Skeletal muscle satellite cell (primary cell): ENCODE measurements around the gene COL9A1. TPM values are rescaled to one million over a fixed set of nuclear protein-coding genes. Genes with fewer than 3 reads are reported as not detected.
"Not testable (repeated sequence)": the region's sequence is repeated elsewhere in the genome, so short reads cannot be mapped to it uniquely, and the experiment has no call there.

ENCODE experiments used
- H3K27me3 ChIP-seq: 2 replicates; pipeline ENCODE4 v1.7.0; 2013; ENCODE audit warnings: low read length; ENCODE audit not compliant: control insufficient read depth, insufficient read depth
- H3K36me3 ChIP-seq: 2 replicates; pipeline ENCODE4 v1.7.0; 2013; ENCODE audit warnings: mild to moderate bottlenecking, control low read depth, low read length; ENCODE audit not compliant: insufficient read depth
- H3K4me1 ChIP-seq: 2 replicates; pipeline ENCODE4 v1.7.0; 2013; ENCODE audit warnings: low read length; ENCODE audit not compliant: control insufficient read depth, insufficient read depth
- H3K4me2 ChIP-seq: 2 replicates; pipeline ENCODE4 v1.7.0; 2013; ENCODE audit warnings: mild to moderate bottlenecking, low read length
- H3K4me3 ChIP-seq: 2 replicates; pipeline ENCODE4 v1.7.0; 2013; ENCODE audit warnings: low read length
- H3K9ac ChIP-seq: 2 replicates; pipeline ENCODE4 v1.7.0; 2013; ENCODE audit warnings: mild to moderate bottlenecking, low read depth, low read length, moderate library complexity
- H3K9me3 ChIP-seq: replicated peaks from 2 replicates; pipeline ENCODE4 v1.7.0; 2013; ENCODE audit warnings: mild to moderate bottlenecking, control low read depth, low read length
- total RNA-seq: library from RNA; depleted of rRNA; stranded (reverse); fragments of >200 nt; gene quantifications from 2 replicates; pipeline ENCODE4 v1.2.3, GENCODE V29; 2012; rRNA removed

Gene COL9A1
- not detected in 2 replicates for total RNA-seq

DNA sequence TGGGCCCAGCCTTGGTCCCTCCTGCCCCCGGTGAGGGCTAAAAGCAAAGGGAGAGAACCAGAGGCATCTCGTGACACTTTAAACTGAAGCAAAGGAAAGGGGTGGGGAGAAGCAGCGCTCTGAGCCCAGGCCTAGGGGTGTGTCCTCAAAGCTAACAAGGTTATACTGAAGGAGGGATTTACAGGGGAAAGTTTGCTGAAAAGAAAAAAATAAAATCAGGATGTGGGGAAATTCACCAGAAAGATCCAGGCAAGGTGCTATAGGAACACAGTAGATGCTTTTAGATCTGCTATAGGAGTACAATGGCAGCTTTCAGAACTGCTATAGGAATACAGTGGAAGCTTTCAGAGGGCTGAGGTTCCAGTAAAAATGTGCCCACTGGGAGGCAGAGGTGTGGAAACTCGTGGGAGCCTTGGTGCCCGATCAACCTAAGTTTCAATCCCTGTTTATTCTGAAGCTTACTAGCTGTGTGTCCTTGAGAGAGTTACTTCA is at the start of gene COL9A1:
Gene COL9A1, minus strand, starts transcription at position 51 of the 492 bp plus-strand sequence. CDS start 160 bp downstream, outside the sequence.
- H3K9ac ChIP-seq: no peak within 1 kb of the TSS
- peaks cover 57% of the 10 kb centered on the region for H3K27me3 ChIP-seq

GRCh38 chr6:70351461-70351860 is 48.6 kb upstream of the COL9A1 start:
- H3K4me3 ChIP-seq: no peak overlapping the region

More for the DNA sequence above, at the start of gene COL9A1:
- H3K4me3 ChIP-seq: no peak within 1 kb of the TSS
- H3K9me3 ChIP-seq: no peaks in the 10 kb centered on the region
- H3K36me3 ChIP-seq: no peaks in the 10 kb centered on the region
- no peaks in the 10 kb centered on the region for H3K4me1 ChIP-seq
- no peak within 1 kb of the TSS for H3K4me2 ChIP-seq

DNA sequence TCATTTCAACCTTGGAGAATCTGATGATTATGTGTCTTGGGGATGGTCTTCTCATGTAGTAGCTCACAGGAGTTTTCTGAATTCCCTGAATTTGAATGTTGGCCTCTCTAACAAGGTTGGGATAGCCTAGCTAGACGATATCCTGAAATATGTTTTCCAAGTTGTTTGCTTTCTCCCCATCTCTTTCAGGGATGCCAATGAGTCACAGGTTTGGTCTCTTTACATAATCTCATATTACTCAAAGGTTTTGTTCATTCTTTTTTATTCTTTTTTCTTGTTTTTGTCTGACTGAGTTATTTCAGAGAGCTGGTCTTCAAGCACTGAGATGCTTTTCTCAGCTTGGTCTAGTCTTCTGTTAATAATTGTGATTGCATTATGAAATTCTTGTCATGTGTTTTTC is 42.7 kb upstream of the COL9A1 start:
- no peak overlapping the region for H3K4me2 ChIP-seq
- no peaks in the 10 kb centered on the region for H3K9me3 ChIP-seq
- H3K4me1 ChIP-seq: no peaks in the 10 kb centered on the region
- H3K4me3 ChIP-seq: no peak overlapping the region
- H3K27me3 ChIP-seq: peaks cover 25% of the 10 kb centered on the region
- no peaks in the 10 kb centered on the region for H3K36me3 ChIP-seq
- H3K9ac ChIP-seq: no peak overlapping the region

More at GRCh38 chr6:70351461-70351860, 48.6 kb upstream of the COL9A1 start:
- Histone ChIP-seq H3K27me3 (peaks cover 39% of the 10 kb centered on the region), H3K9ac (no peak overlapping the region), H3K4me1 (no peaks in the 10 kb centered on the region), H3K9me3 (no peaks in the 10 kb centered on the region), H3K36me3 (no peaks in the 10 kb centered on the region), H3K4me2 (no peak overlapping the region)

GRCh38 chr6:70343313-70343712 is 40.4 kb upstream of the COL9A1 start:
- Histone ChIP-seq H3K4me2 (no peak overlapping the region), H3K36me3 (no peaks in the 10 kb centered on the region), H3K4me1 (no peaks in the 10 kb centered on the region), H3K27me3 (peaks cover 25% of the 10 kb centered on the region), H3K9me3 (no peaks in the 10 kb centered on the region), H3K9ac (no peak overlapping the region), H3K4me3 (no peak overlapping the region)

DNA sequence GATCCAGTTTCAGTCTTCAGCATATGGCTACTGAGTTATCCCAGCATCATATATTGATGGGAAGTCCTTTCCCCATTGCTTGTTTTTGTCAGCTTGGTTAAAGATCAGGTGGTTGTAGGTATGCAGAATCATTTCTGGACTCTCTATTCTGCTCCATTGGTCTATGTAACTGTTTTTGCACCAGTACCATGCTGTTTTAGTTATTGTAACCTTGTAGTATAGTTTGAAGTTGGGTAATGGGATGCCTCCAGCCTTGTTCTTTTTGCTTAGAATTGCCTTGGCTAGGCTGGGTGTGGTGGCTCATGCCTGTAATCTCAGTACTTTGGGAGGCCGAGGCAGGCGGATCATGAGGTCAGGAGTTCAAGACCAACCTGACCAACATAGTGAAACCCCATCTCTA is 36.9 kb upstream of the COL9A1 start:
- not testable (repeated sequence) for H3K36me3 ChIP-seq, H3K27me3 ChIP-seq, H3K4me3 ChIP-seq, H3K9me3 ChIP-seq, H3K9ac ChIP-seq, H3K4me1 ChIP-seq, H3K4me2 ChIP-seq

DNA sequence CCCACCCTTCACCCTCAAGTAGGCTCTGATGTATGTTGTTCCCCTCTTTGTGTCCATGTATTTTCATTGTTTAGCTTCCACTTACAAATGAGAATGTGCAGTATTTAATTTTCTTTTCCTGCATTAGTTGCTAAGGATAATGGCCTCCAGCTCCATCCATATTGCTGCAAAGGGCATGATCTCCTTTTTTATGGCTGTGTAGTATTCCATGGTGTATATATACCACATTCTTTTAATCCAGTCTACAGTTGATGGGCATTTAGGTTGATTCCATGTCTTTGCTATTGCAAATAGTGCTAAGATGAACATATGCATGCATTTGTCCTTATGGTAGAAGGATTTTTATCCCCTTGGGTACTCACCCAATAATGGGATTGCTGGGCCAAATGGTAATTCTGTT is 35.9 kb upstream of the COL9A1 start:
- Histone ChIP-seq H3K9ac (no peak overlapping the region), H3K36me3 (no peaks in the 10 kb centered on the region), H3K27me3 (peaks cover 5% of the 10 kb centered on the region), H3K9me3 (no peaks in the 10 kb centered on the region), H3K4me1 (no peaks in the 10 kb centered on the region), H3K4me2 (no peak overlapping the region), H3K4me3 (no peak overlapping the region)

DNA sequence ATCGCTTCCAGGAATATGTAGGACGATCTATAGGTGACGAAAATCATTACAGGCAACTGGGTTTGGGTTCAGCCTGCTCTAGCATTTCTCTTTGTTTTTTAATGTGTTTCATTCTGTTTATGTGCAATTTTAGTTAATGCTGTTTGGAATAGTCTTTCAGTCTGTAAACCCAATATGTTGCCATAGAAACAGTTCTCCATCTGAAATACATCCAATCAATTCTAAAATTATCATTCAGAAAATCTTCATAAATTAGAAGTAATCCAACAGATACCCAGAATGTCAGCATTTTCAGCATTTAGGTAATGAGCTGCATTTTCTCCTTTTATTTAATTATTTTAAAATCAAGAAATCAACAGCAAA is 34.8 kb upstream of the COL9A1 start:
- no peak overlapping the region for H3K4me2 ChIP-seq
- H3K27me3 ChIP-seq: peaks cover 2% of the 10 kb centered on the region
- H3K36me3 ChIP-seq: no peaks in the 10 kb centered on the region
- H3K4me1 ChIP-seq: no peaks in the 10 kb centered on the region
- H3K9ac ChIP-seq: no peak overlapping the region
- H3K4me3 ChIP-seq: no peak overlapping the region
- no peaks in the 10 kb centered on the region for H3K9me3 ChIP-seq

DNA sequence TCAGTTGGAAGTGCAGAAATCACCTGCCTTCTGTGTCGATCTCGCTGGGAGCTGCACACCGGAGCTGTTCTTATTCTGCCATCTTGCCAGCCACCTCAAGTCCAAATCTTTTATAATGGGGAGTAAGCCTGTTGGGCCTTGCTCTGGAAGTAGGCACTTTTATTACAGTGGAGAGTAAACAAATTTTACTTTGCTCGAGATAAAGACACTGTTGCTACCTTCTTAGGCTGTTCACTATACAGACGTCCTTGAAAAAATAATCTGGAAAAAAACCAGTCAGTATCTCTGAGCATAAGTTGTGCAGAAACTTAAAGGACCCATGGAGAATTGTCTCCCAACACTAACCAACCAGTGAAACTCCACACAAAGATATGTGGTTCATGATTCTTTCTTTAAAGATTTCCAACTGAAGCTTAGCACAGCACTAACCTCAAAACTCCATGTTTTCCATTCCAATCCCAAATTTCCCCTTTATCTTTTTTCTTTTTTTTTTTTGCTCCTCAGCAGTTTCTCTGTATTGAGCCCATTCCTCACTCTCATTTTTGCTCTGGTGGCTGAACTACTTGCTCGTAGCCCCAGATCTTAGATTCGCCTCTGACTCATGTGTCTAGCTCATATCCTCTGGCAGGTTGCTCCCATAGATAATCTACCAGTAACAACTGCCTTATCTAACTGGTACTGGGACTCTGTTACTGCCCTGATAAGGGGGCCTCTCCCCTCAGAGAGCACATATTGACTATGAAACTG is 34.3 kb upstream of the COL9A1 start:
- Histone ChIP-seq H3K4me3 (no peak overlapping the region), H3K4me2 (no peak overlapping the region), H3K9ac (no peak overlapping the region), H3K27me3 (no peaks in the 10 kb centered on the region), H3K4me1 (no peaks in the 10 kb centered on the region), H3K36me3 (no peaks in the 10 kb centered on the region), H3K9me3 (no peaks in the 10 kb centered on the region)

DNA sequence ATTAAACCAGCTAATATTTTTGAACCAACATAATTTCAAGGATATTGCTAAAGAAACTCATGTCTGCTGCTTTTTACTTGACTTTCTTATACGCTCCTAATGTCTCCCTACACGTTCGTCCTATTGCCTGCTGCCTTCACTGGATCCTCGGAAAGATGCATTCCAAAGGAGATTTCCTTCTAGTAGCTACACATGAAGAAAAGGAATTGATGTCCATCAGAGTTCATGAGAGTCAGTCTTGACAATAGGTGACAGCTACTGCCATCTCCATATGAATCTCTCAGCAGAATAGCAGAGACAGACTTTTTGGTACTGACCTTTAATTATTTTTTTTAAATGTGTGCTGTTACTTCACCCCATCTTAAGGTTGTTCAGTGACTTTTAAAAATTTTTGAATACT is 24.2 kb upstream of the COL9A1 start:
- Histone ChIP-seq H3K4me2 (no peak overlapping the region), H3K4me1 (no peaks in the 10 kb centered on the region), H3K27me3 (peaks cover 35% of the 10 kb centered on the region), H3K9me3 (no peaks in the 10 kb centered on the region), H3K9ac (no peak overlapping the region), H3K4me3 (no peak overlapping the region), H3K36me3 (no peaks in the 10 kb centered on the region)

GRCh38 chr6:70325009-70325408 is 22.1 kb upstream of the COL9A1 start:
- H3K4me1 ChIP-seq: no peaks in the 10 kb centered on the region
- H3K9ac ChIP-seq: no peak overlapping the region
- H3K4me2 ChIP-seq: no peak overlapping the region
- no peaks in the 10 kb centered on the region for H3K9me3 ChIP-seq
- peaks cover 35% of the 10 kb centered on the region for H3K27me3 ChIP-seq
- no peaks in the 10 kb centered on the region for H3K36me3 ChIP-seq
- no peak overlapping the region for H3K4me3 ChIP-seq

- H3K9me3 ChIP-seq, H3K4me3 ChIP-seq, H3K4me1 ChIP-seq, H3K4me2 ChIP-seq, H3K9ac ChIP-seq, H3K36me3 ChIP-seq: not testable (repeated sequence)
- H3K27me3 ChIP-seq: peaks cover 37% of the 10 kb centered on the region
Measured at GRCh38 chr6:70317799-70318198, 14.9 kb upstream of the COL9A1 start.

DNA sequence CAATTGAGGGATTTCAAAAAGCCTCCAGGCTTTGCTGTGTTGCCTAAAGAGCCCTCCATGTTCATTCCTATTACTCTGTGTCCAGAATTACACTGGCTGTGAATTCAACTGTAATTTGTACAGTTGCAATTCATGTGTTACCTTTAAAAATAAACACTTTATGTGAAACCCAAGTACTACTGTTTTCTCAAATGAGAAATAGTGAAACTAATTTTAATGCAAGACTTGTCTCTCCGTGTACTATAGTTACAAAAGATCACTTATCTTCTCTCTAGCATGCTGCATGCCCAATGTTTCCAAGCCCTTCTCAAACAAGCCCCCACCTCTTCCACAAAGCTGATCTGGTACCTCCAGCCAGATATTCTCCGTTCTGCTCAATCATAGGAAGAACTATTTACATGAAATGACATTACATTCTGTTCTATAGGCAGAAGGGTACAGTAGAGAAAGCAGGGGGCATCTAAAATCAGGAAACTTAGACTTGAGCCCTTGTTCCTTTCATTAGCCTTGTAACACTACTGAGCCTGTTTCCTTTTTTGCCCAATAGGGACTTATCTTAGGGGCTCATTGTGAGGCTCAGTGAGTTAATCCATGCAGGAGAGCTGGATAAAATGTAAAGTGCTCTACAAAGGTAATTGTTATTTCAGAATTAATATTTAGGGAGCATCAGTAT is 12.3 kb upstream of the COL9A1 start:
- Histone ChIP-seq H3K4me3 (no peak overlapping the region), H3K36me3 (no peaks in the 10 kb centered on the region), H3K9ac (no peak overlapping the region), H3K27me3 (peaks cover 45% of the 10 kb centered on the region), H3K4me2 (no peak overlapping the region), H3K9me3 (no peaks in the 10 kb centered on the region), H3K4me1 (peaks cover 3% of the 10 kb centered on the region)
